SK-N-MC (cell line): ENCODE measurements around the gene KBTBD4.

Source experiments
- EZH2 ChIP-seq: fragments of 200-600 bp; sonication (generic); IDR thresholded peaks from one replicate; pipeline ENCODE4 v1.6.1; 2017; ENCODE audit warnings: antibody characterized with exemption
- POLR2AphosphoS5 ChIP-seq: IDR thresholded peaks from 2 replicates; pipeline ENCODE4 v1.6.1; 2012; ENCODE audit warnings: mild to moderate bottlenecking, low read depth, low read length, borderline replicate concordance

GRCh38 chr11:47573321-47573720, 5.4 kb downstream of the KBTBD4 start:
- TF ChIP-seq POLR2AphosphoS5 (no peak), EZH2 (no peak)
